D721Med (cell line): ENCODE results near the gene NT5C1A.

Experiments used
- DNase-seq: peaks from one replicate; pipeline ENCODE4 v3.0.0; 2011; ENCODE audit warnings: low spot score; ENCODE audit not compliant: insufficient read length
- FAIRE-seq: peaks from 2 replicates; lab custom pipeline; 2011; peaks lifted over from hg19 to GRCh38; lab: Jason Lieb, UNC
- CTCF ChIP-seq: IDR thresholded peaks from 2 replicates; pipeline ENCODE4 v1.5.1; 2012; ENCODE audit warnings: mild to moderate bottlenecking, control low read depth; ENCODE audit not compliant: insufficient read depth; ENCODE audit errors: missing control alignments

The NT5C1A gene

DNA sequence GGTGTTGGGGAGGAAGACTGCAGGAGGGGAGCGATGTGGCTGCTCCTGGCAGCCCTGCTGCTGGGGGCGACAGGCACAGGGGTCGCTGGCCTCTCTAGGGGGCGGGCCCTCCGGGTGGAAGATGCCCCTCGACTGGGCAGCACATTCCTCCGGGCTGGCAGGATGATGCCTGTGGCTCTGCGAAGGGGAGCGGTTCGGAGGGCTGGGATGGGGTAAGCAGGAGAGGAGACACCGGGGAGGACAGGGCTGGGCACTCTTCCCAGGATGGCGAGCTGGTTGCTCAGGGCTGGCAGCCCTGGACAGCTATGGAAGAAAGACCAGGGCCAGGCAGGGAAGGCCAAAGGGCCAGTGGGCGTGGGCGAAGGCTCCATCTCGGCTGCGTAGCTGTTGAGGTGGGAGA lies 45.3 kb downstream of the NT5C1A start:
- no peak for TF ChIP-seq CTCF
- no peak for FAIRE-seq
- no peak for DNase-seq

- no peak for TF ChIP-seq CTCF
- no peak for DNase-seq
- no peak for FAIRE-seq
Measured at GRCh38 chr1:39625462-39626273, 46.2 kb downstream of the NT5C1A start.

GRCh38 chr1:39625009-39625408 lies 46.9 kb downstream of the NT5C1A start:
- FAIRE-seq (no peak), DNase-seq (no peak)
- no peak for TF ChIP-seq CTCF

DNA sequence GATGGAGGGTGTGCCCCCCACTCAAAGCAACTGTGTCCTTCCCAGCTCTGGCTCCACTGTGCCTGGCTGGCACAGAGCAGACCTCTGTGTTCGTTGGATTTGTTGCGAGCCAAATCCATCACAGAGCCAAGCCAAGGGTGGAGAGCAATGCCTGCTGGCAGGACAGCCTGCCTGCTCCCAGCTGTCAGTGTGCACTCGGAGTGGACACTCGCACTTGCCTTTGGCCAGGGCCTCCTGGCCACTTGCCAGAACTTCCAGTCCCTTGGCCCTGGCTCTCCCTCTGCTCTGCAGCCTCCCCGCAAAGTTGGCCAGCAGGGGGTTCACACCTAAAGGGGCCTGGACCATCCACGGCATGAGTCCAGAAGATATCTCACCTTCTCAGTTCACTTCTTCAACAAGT lies 48.9 kb downstream of the NT5C1A start:
- FAIRE-seq, result no peak
- no peak for TF ChIP-seq CTCF
- DNase-seq, result no peak

- TF ChIP-seq CTCF, result no peak
- FAIRE-seq (no peak), DNase-seq (no peak)
Measured at GRCh38 chr1:39622427-39622826, 49.5 kb downstream of the NT5C1A start.

GRCh38 chr1:39620659-39621165 lies 51.2 kb downstream of the NT5C1A start:
- FAIRE-seq (no peak), DNase-seq (no peak)
- TF ChIP-seq CTCF, result no peak

DNA sequence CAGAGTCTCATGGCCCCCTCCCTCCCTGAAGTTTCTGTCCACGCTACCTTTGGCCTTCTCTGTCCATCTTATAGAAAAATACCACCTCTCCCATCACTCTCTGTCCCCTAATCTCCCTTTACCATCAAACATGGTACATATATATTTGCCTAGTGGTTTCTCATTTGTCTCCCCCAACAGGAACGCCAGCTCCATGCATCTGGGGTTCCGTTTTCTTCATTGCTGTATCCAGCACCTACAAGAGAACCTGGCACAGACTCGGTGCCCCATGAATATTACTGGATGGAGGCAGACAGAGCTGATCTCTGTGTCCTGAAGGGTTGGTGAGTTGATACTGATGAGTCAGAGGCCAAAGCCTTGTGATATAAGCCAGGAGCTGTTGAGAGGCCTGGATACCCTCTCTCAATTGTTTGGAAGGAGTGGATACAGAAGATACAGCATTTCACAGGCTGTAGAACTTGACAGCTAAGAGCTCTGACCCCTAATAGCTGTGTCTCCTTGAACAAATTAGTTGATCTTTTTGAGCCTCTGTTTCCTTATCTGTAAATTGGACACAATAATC lies 54.3 kb downstream of the NT5C1A start:
- FAIRE-seq (no peak), DNase-seq (no peak)
- TF ChIP-seq CTCF, result no peak
